A673 (cell line): ENCODE data around the gene LEP.

Experiments
- EZH2 ChIP-seq: fragments of 200-600 bp; sonication (generic); IDR thresholded peaks from 2 replicates; pipeline ENCODE4 v1.6.1; 2017; ENCODE audit warnings: borderline replicate concordance, low read depth, mild to moderate bottlenecking, mixed read lengths, antibody characterized with exemption, low read length; ENCODE audit not compliant: poor library complexity, severe bottlenecking
- TF ChIP-seq, protein P1 (sequence below): fragments of 300-800, 200-600 bp; sonication (generic); conservative IDR thresholded peaks from 2 replicates; pipeline ENCODE4 v1.5.1; 2017; ENCODE audit warnings: low read depth, mild to moderate bottlenecking, antibody characterized with exemption, low read length, moderate library complexity, mixed read lengths

DNA sequence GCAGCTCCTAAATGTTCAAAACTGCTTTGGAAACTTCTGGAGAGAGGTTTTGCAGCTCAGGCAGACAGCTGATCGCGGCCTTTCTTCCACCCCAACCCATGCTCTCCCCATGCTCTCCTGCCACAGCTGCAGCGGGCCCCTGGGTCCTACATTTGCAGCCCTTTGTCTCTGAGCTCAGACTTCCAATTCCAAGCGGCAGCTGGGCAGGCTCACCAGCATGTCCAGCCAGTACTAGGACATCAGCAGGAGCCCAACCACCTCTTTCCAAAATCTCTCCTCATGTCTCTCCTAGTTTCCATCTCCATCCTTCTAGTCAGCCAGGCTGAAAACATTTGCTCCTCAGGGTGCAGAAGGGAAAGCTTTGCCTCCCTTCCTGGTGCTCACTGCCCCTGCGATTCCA is 6.0 kb downstream of the LEP start:
- TF ChIP-seq, protein P1, sequence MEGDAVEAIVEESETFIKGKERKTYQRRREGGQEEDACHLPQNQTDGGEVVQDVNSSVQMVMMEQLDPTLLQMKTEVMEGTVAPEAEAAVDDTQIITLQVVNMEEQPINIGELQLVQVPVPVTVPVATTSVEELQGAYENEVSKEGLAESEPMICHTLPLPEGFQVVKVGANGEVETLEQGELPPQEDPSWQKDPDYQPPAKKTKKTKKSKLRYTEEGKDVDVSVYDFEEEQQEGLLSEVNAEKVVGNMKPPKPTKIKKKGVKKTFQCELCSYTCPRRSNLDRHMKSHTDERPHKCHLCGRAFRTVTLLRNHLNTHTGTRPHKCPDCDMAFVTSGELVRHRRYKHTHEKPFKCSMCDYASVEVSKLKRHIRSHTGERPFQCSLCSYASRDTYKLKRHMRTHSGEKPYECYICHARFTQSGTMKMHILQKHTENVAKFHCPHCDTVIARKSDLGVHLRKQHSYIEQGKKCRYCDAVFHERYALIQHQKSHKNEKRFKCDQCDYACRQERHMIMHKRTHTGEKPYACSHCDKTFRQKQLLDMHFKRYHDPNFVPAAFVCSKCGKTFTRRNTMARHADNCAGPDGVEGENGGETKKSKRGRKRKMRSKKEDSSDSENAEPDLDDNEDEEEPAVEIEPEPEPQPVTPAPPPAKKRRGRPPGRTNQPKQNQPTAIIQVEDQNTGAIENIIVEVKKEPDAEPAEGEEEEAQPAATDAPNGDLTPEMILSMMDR: no peak
- no peak for TF ChIP-seq EZH2
